ENCODE measurements around the gene DNAI1.

DNAI1 gene

GRCh38 chr9:34566322-34566721, 107.7 kb downstream of the DNAI1 start:
- Histone ChIP-seq H3K4me2 (ENCODE audit: low read depth, low read length, poor library complexity, severe bottlenecking) (no peak overlapping the region), H3K9me2 (replicated peaks; ENCODE audit: insufficient read depth, low read length) (no peaks in the 10 kb centered on the region), H3K9ac (ENCODE audit: low read length) (no peak overlapping the region), H2AFZ (ENCODE audit: low read depth, low read length, severe bottlenecking) (no peak overlapping the region), H4K20me1 (ENCODE audit: low read depth, low read length) (no peaks in the 10 kb centered on the region), H3K27me3 (ENCODE audit: low read length) (no peaks in the 10 kb centered on the region), H3F3A (ENCODE audit: insufficient read depth) (no peaks in the 10 kb centered on the region), H3K79me2 (ENCODE audit: insufficient read depth, low read length) (no peaks in the 10 kb centered on the region), H3K9me3 (ENCODE audit: insufficient read depth, low read length) (no peaks in the 10 kb centered on the region), H3K27ac (ENCODE audit: low read depth, low read length) (no peak overlapping the region), H3K36me3 (ENCODE audit: low read length) (no peaks in the 10 kb centered on the region), H3K4me3 (ENCODE audit: insufficient read depth, low read length, poor library complexity, severe bottlenecking) (no peak overlapping the region)
- no peak for TF ChIP-seq CTCF (IDR thresholded peaks at IDR 0.05; ENCODE audit: insufficient read depth, low read length, poor library complexity, severe bottlenecking)
- TF ChIP-seq EZH2phosphoT487 (conservative IDR thresholded peaks at IDR 0.05; ENCODE audit: low read length): no peak

- Histone ChIP-seq H2AFZ (ENCODE audit: low read depth, low read length, severe bottlenecking) (no peak overlapping the region), H3K4me2 (ENCODE audit: low read depth, low read length, poor library complexity, severe bottlenecking) (no peak overlapping the region), H3K27ac (ENCODE audit: low read depth, low read length) (no peak overlapping the region), H3K9me2 (replicated peaks; ENCODE audit: insufficient read depth, low read length) (no peaks in the 10 kb centered on the region), H3K9ac (ENCODE audit: low read length) (no peak overlapping the region), H3K36me3 (ENCODE audit: low read length) (no peaks in the 10 kb centered on the region), H3F3A (ENCODE audit: insufficient read depth) (no peaks in the 10 kb centered on the region), H3K4me3 (ENCODE audit: insufficient read depth, low read length, poor library complexity, severe bottlenecking) (no peak overlapping the region), H3K79me2 (ENCODE audit: insufficient read depth, low read length) (no peaks in the 10 kb centered on the region), H4K20me1 (ENCODE audit: low read depth, low read length) (no peaks in the 10 kb centered on the region), H3K9me3 (ENCODE audit: insufficient read depth, low read length) (no peaks in the 10 kb centered on the region), H3K27me3 (ENCODE audit: low read length) (no peaks in the 10 kb centered on the region)
- TF ChIP-seq EZH2phosphoT487 (conservative IDR thresholded peaks at IDR 0.05; ENCODE audit: low read length) (no peak), CTCF (IDR thresholded peaks at IDR 0.05; ENCODE audit: insufficient read depth, low read length, poor library complexity, severe bottlenecking) (no peak)
Measured at GRCh38 chr9:34566972-34567371, 108.4 kb downstream of the DNAI1 start.

GRCh38 chr9:34568133-34568532, 109.5 kb downstream of the DNAI1 start:
- Histone ChIP-seq H3K27ac (ENCODE audit: low read depth, low read length) (no peak overlapping the region), H3K4me2 (ENCODE audit: low read depth, low read length, poor library complexity, severe bottlenecking) (no peak overlapping the region), H3F3A (ENCODE audit: insufficient read depth) (no peaks in the 10 kb centered on the region), H2AFZ (ENCODE audit: low read depth, low read length, severe bottlenecking) (no peak overlapping the region), H3K36me3 (ENCODE audit: low read length) (no peaks in the 10 kb centered on the region), H3K79me2 (ENCODE audit: insufficient read depth, low read length) (no peaks in the 10 kb centered on the region), H3K27me3 (ENCODE audit: low read length) (no peaks in the 10 kb centered on the region), H3K9me2 (replicated peaks; ENCODE audit: insufficient read depth, low read length) (no peaks in the 10 kb centered on the region), H3K9me3 (ENCODE audit: insufficient read depth, low read length) (no peaks in the 10 kb centered on the region), H3K4me3 (ENCODE audit: insufficient read depth, low read length, poor library complexity, severe bottlenecking) (no peak overlapping the region), H4K20me1 (ENCODE audit: low read depth, low read length) (no peaks in the 10 kb centered on the region), H3K9ac (ENCODE audit: low read length) (no peak overlapping the region)
- TF ChIP-seq CTCF (IDR thresholded peaks at IDR 0.05; ENCODE audit: insufficient read depth, low read length, poor library complexity, severe bottlenecking): no peak
- TF ChIP-seq EZH2phosphoT487 (conservative IDR thresholded peaks at IDR 0.05; ENCODE audit: low read length): no peak

All from SU-DHL-6 (cell line).